Urinary bladder (tissue), 4 donors: ENCODE data around the gene ZBED4. TPM values are rescaled to one million over a fixed set of nuclear protein-coding genes. Genes with fewer than 3 reads are reported as not detected.
A peak's percentile ranks its signal among the peaks of the same experiment; 100 is the strongest.

ENCODE experiments used
- DNase-seq: peaks from one replicate; pipeline ENCODE4 v3.0.0-alpha.2; 2015; ENCODE audit errors: extremely low spot score
- H3K27ac ChIP-seq: one replicate; pipeline ENCODE4 v1.5.1; 2013; ENCODE audit warnings: low read depth, mild to moderate bottlenecking, moderate library complexity
- H3K36me3 ChIP-seq: one replicate; pipeline ENCODE4 v1.6.1; 2013; ENCODE audit warnings: mild to moderate bottlenecking, moderate library complexity; ENCODE audit not compliant: insufficient read depth
- H3K4me1 ChIP-seq: one replicate; pipeline ENCODE4 v1.6.1; 2013; ENCODE audit warnings: mild to moderate bottlenecking, moderate library complexity; ENCODE audit not compliant: insufficient read depth
- H3K4me3 ChIP-seq: one replicate; pipeline ENCODE4 v1.5.1; 2013; ENCODE audit warnings: low read depth, low read length
- WGBS: extraction: QIAGEN DNeasy Blood & Tissue Kit; methylation state at CpG from one replicate; pipeline ENCODE4 v1.1.7; 2013; 5-methylcytosine and 5-hydroxymethylcytosine counted together
- polyA plus RNA-seq: library from polyadenylated mRNA; stranded (reverse); fragments of 200-250 nt; gene quantifications from one replicate; pipeline ENCODE4 v1.2.3, GENCODE V29; 2013
- total RNA-seq: library from RNA; depleted of rRNA; stranded (reverse); fragments of >200 nt; gene quantifications from one replicate; pipeline ENCODE4 v1.2.3, GENCODE V29; 2014
- donor health status: healthy with polysubstance abuse.
- donor health status: healthy.

Gene ZBED4
- total and polyA plus RNA-seq, 2 donors = 4.6 to 7.8 TPM

GRCh38 chr22:49926916-49927315 lies 73.3 kb downstream of the ZBED4 start:
- no peaks in the 10 kb centered on the region for H3K36me3 ChIP-seq
- no peak overlapping the region for H3K4me3 ChIP-seq
- H3K4me1 ChIP-seq = no peaks in the 10 kb centered on the region
- no peak overlapping the region for H3K27ac ChIP-seq
- 80% methylated on average over 18 of the region's 18 CpGs for WGBS
- DNase-seq = no peak

- DNase-seq = no peak
- Histone ChIP-seq H3K27ac (no peak overlapping the region), H3K4me1 (no peaks in the 10 kb centered on the region), H3K36me3 (no peaks in the 10 kb centered on the region), H3K4me3 (no peak overlapping the region)
- 93% methylated on average over 26 of the region's 26 CpGs for WGBS
These were observed 74.0 kb downstream of the ZBED4 start for GRCh38 chr22:49927483-49928184.

- no peaks in the 10 kb centered on the region for H3K36me3 ChIP-seq
- DNase-seq = no peak
- no peak overlapping the region for H3K27ac ChIP-seq
- H3K4me1 ChIP-seq = no peaks in the 10 kb centered on the region
- 90% methylated on average over 8 of the region's 8 CpGs for WGBS
- H3K4me3 ChIP-seq = no peak overlapping the region
These were observed 74.5 kb downstream of the ZBED4 start for GRCh38 chr22:49928185-49928495.

GRCh38 chr22:49928555-49929210 lies 75.0 kb downstream of the ZBED4 start:
- no peaks in the 10 kb centered on the region for H3K4me1 ChIP-seq
- 49% methylated on average over 38 of the region's 38 CpGs for WGBS
- no peaks in the 10 kb centered on the region for H3K36me3 ChIP-seq
- no peak overlapping the region for H3K27ac ChIP-seq
- DNase-seq = no peak
- H3K4me3 ChIP-seq = no peak overlapping the region

- no peak for DNase-seq
- WGBS = 5% methylated on average over 74 of the region's 75 CpGs
These were observed 75.8 kb downstream of the ZBED4 start for GRCh38 chr22:49929211-49929979.

GRCh38 chr22:49929994-49930575 lies 76.4 kb downstream of the ZBED4 start:
- H3K27ac ChIP-seq = no peak overlapping the region
- DNase-seq = no peak
- WGBS = 68% methylated on average over 21 of the region's 21 CpGs
- H3K4me1 ChIP-seq = peaks cover 1% of the 10 kb centered on the region
- no peaks in the 10 kb centered on the region for H3K36me3 ChIP-seq
- no peak overlapping the region for H3K4me3 ChIP-seq

More at GRCh38 chr22:49929211-49929979, 75.8 kb downstream of the ZBED4 start:
- Histone ChIP-seq H3K4me3 (no peak overlapping the region), H3K4me1 (no peaks in the 10 kb centered on the region), H3K27ac (no peak overlapping the region), H3K36me3 (no peaks in the 10 kb centered on the region)

- 58% methylated on average over 14 of the region's 14 CpGs for WGBS
These were observed 77.2 kb downstream of the ZBED4 start for GRCh38 chr22:49930596-49931412.

GRCh38 chr22:49933236-49934159 lies 79.9 kb downstream of the ZBED4 start:
- no peak overlapping the region for H3K4me3 ChIP-seq
- H3K36me3 ChIP-seq = no peaks in the 10 kb centered on the region
- no peak for DNase-seq
- H3K27ac ChIP-seq = peak overlapping the region; percentile 34
- peaks cover 1% of the 10 kb centered on the region for H3K4me1 ChIP-seq
- 75% methylated on average over 27 of the region's 27 CpGs for WGBS

More at GRCh38 chr22:49930596-49931412, 77.2 kb downstream of the ZBED4 start:
- peak; percentile 57 for DNase-seq
- no peaks in the 10 kb centered on the region for H3K36me3 ChIP-seq
- no peak overlapping the region for H3K27ac ChIP-seq
- H3K4me1 ChIP-seq = peaks cover 1% of the 10 kb centered on the region
- no peak overlapping the region for H3K4me3 ChIP-seq

GRCh38 chr22:49934160-49934890 lies 80.7 kb downstream of the ZBED4 start:
- WGBS = 73% methylated on average over 24 of the region's 24 CpGs
- peak overlapping the region; percentile 82 for H3K27ac ChIP-seq
- no peak for DNase-seq
- H3K36me3 ChIP-seq = no peaks in the 10 kb centered on the region
- peaks cover 1% of the 10 kb centered on the region for H3K4me1 ChIP-seq
- peak overlapping the region; percentile 37 for H3K4me3 ChIP-seq

GRCh38 chr22:49934891-49935557 lies 81.4 kb downstream of the ZBED4 start:
- Histone ChIP-seq H3K27ac (peak overlapping the region; percentile 82), H3K36me3 (no peaks in the 10 kb centered on the region), H3K4me3 (peak overlapping the region; percentile 37), H3K4me1 (peaks cover 1% of the 10 kb centered on the region)
- WGBS = 13% methylated on average over 54 of the region's 56 CpGs
- DNase-seq = no peak

- peak overlapping the region; percentile 37 for H3K4me3 ChIP-seq
- H3K36me3 ChIP-seq = no peaks in the 10 kb centered on the region
- no peak overlapping the region for H3K27ac ChIP-seq
- DNase-seq = no peak
- peaks cover 1% of the 10 kb centered on the region for H3K4me1 ChIP-seq
- 4% methylated on average over 15 of the region's 16 CpGs for WGBS
These were observed 81.9 kb downstream of the ZBED4 start for GRCh38 chr22:49935561-49935960.
